ENCODE results near the gene RHBDD2. TPM values are rescaled to one million over a fixed set of nuclear protein-coding genes. Genes with fewer than 3 reads are reported as not detected.

Gene RHBDD2
- total and polyA plus RNA-seq, 2 donors (not counting 3 experiments of a cell fraction or from before 2014, with no cell fraction given): 36.7 to 99.2 TPM

DNA sequence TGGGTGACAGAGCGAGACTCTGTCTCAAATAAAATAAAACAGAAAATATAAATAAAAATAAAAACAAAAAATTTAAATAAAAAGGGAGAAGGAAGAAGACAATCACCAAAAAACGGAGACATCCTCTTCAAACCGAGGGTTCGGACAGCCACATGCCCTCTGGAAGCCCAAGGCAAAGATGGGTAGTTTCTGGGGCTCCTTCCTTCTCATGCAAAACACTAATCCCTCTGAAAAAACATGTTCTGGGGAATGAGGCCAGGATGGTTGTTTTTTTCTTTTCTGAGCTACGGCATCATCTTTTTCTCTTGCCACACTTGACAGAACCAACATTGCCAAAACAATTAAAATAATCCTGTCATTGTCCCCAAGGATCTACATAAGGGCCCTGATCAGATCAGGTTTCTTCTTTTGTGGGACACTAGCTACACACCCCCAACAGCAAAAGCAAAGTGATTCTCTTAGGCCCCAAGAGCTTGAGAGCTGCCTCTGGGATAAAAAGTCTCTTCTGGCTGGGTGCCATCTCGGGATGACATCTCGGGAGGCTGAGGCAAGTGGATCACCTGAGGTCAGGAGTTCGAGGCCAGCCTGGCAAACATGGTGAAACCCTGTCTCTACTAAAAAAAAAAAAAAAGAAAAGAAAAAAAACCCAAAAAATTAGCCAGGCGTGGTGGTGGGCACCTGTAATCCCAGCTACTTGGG lies 21.9 kb downstream of the RHBDD2 start:
- Histone ChIP-seq H3K4me3 (replicated peaks in 1 of 3; ENCODE audit: insufficient read depth in 1 of 3, low read depth in 1 of 3, low read length in 3 of 3) (no peak overlapping the region), H3K27ac (ENCODE audit: insufficient read depth, low read depth, low read length) (no peak overlapping the region), H3K9ac (replicated peaks; ENCODE audit: extremely low read depth, insufficient read depth, low read length) (no peak overlapping the region), H3K9me3 (replicated peaks; ENCODE audit: control insufficient read depth, insufficient read depth, low read length) (no peaks in the 10 kb centered on the region), H2AFZ (ENCODE audit: low read depth, low read length) (no peak overlapping the region), H3K27me3 (ENCODE audit: control insufficient read depth in 2 of 2, insufficient read depth in 2 of 2, low read length in 2 of 2) (no peaks in the 10 kb centered on the region), H3K36me3 (ENCODE audit: control insufficient read depth in 2 of 2, extremely low read depth in 1 of 2, insufficient read depth in 2 of 2, low read length in 2 of 2) (no peaks in the 10 kb centered on the region), H3K4me2 (ENCODE audit: insufficient read depth, low read length) (no peak overlapping the region), H3K9me1 (replicated peaks; ENCODE audit: control insufficient read depth, extremely low read depth, insufficient read depth, low read length) (no peaks in the 10 kb centered on the region), H3K79me2 (ENCODE audit: control insufficient read depth, insufficient read depth, low read length) (no peaks in the 10 kb centered on the region), H4K20me1 (replicated peaks; ENCODE audit: control insufficient read depth, extremely low read depth, insufficient read depth, low read length) (no peaks in the 10 kb centered on the region), H3K4me1 (ENCODE audit: control insufficient read depth, extremely low read depth, insufficient read depth, low read length) (no peaks in the 10 kb centered on the region)
- BruUV-seq (replicated peaks): no TSS peak
- intact Hi-C loops (cut with micrococcal nuclease): no loop called here
- TF ChIP-seq CTCF (IDR thresholded peaks at IDR 0.05; ENCODE audit: extremely low read depth in 1 of 2, insufficient read depth in 1 of 2, low read depth in 1 of 2, low read length in 2 of 2) (no peak), MYC (IDR thresholded peaks at IDR 0.05; ENCODE audit: low read depth, low read length) (no peak), MAX (IDR thresholded peaks at IDR 0.05; ENCODE audit: insufficient read depth, insufficient read length) (no peak), EZH2 (IDR thresholded peaks at IDR 0.05; ENCODE audit: borderline replicate concordance, low read depth, low read length, severe bottlenecking) (no peak), JUN (IDR thresholded peaks at IDR 0.05; ENCODE audit: borderline replicate concordance, insufficient read depth, insufficient read length, low read depth) (no peak), POLR2A (IDR thresholded peaks at IDR 0.05; ENCODE audit: low read depth, low read length) (no peak), GATA2 (IDR thresholded peaks at IDR 0.05; ENCODE audit: insufficient read depth, insufficient read length, low read depth, low read length) (no peak), POLR2AphosphoS5 (IDR thresholded peaks at IDR 0.05; ENCODE audit: insufficient read depth, low read depth, low read length) (no peak), FOS (IDR thresholded peaks at IDR 0.05; ENCODE audit: borderline replicate concordance, insufficient read depth, low read length) (no peak)
- FAIRE-seq (no peak), DNase-seq (ENCODE audit: low read depth, low spot score) (no peak)
- dilution Hi-C loops (cut with MboI; ENCODE audit: extremely low pct_ligation_motif_present, low sequenced_read_pairs): no loop called here
- ChIA-PET POLR2A (interaction anchor here (0.7 kb wide), 1 partner anchor 15 kb away, joined by 5 read pairs; no protein-coding TSS in a partner anchor), CTCF (interaction anchor here (1.0 to 1.1 kb wide), 2 partner anchors 22 to 119 kb away, joined by 3 to 4 read pairs; partner anchors contain the start of gene RHBDD2)
